Measurements from ENCODE around the gene MBNL1.

MBNL1 gene

GRCh38 chr3:152268555-152269055 is at the start of gene MBNL1:
Gene MBNL1, plus strand, starts transcription at chr3:152268929. Its CDS starts 31,265 bp downstream, at chr3:152300194.
- DNase-seq = peak; percentile 82 to 99 (median 98)

GRCh38 chr3:152219216-152219615 is 49.5 kb upstream of the MBNL1 start:
- no peak for DNase-seq

GRCh38 chr3:152219769-152220255 is 48.9 kb upstream of the MBNL1 start:
- no peak for DNase-seq

GRCh38 chr3:152222327-152222726 is 46.4 kb upstream of the MBNL1 start:
- DNase-seq = no peak

- no peak for DNase-seq
Observed at GRCh38 chr3:152225201-152225600, 43.5 kb upstream of the MBNL1 start.

- DNase-seq = no peak
Observed at GRCh38 chr3:152226176-152226575, 42.6 kb upstream of the MBNL1 start.

- no peak for DNase-seq
Observed at GRCh38 chr3:152227027-152227426, 41.7 kb upstream of the MBNL1 start.

- DNase-seq = no peak
Observed at GRCh38 chr3:152229692-152230091, 39.0 kb upstream of the MBNL1 start.

- DNase-seq = no peak
Observed at GRCh38 chr3:152230370-152230769, 38.4 kb upstream of the MBNL1 start.

GRCh38 chr3:152232001-152232400 is 36.7 kb upstream of the MBNL1 start:
- DNase-seq = peak in 1 of 3 experiments; percentile 39

GRCh38 chr3:152232679-152233078 is 36.0 kb upstream of the MBNL1 start:
- DNase-seq = no peak

- DNase-seq = peak in 1 of 3 experiments; percentile 15
Observed at GRCh38 chr3:152234657-152235375, 33.9 kb upstream of the MBNL1 start.

- no peak for DNase-seq
Observed at GRCh38 chr3:152235709-152236298, 32.9 kb upstream of the MBNL1 start.

GRCh38 chr3:152236716-152237115 is 32.0 kb upstream of the MBNL1 start:
- no peak for DNase-seq

GRCh38 chr3:152241142-152242017 is 27.3 kb upstream of the MBNL1 start:
- DNase-seq = no peak

GRCh38 chr3:152243301-152243711 is 25.4 kb upstream of the MBNL1 start:
- DNase-seq = no peak

GRCh38 chr3:152243721-152244516 is 24.8 kb upstream of the MBNL1 start:
- peak in 1 of 3 experiments; percentile 32 for DNase-seq

- no peak for DNase-seq
Observed at GRCh38 chr3:152244517-152244888, 24.2 kb upstream of the MBNL1 start.

- DNase-seq = no peak
Observed at GRCh38 chr3:152245498-152246170, 23.1 kb upstream of the MBNL1 start.

GRCh38 chr3:152251916-152252315 is 16.8 kb upstream of the MBNL1 start:
- no peak for DNase-seq

- no peak for DNase-seq
Observed at GRCh38 chr3:152252755-152253154, 16.0 kb upstream of the MBNL1 start.

GRCh38 chr3:152253514-152253913 is 15.2 kb upstream of the MBNL1 start:
- no peak for DNase-seq

Data from NCI-H1417 (cell line).